B cell (primary cell): Measurements from ENCODE around the gene PCNX4. TPM values are rescaled to one million over a fixed set of nuclear protein-coding genes. Genes with fewer than 3 reads are reported as not detected.

ENCODE experiments used
- ATAC-seq: fragments of 200-7000 bp; cut with Tn5 transposase; one replicate; pipeline ENCODE4 v1.10.0; 2021; ENCODE audit warnings: low read depth, mild to moderate bottlenecking, moderate number of reproducible peaks, moderate library complexity
- CTCF ChIA-PET: fragments of 350-600 bp; sonication (Branson Sonifier 250); formaldehyde crosslinking; loops from one replicate; lab custom pipeline; 2021; ENCODE audit warnings: antibody characterized with exemption, inconsistent platforms; lab: Charles Lee
- POLR2A ChIA-PET: fragments of 350-600 bp; sonication (Branson Sonifier 250); formaldehyde crosslinking; loops from one replicate; lab custom pipeline; 2021; ENCODE audit warnings: antibody characterized with exemption; lab: Charles Lee
- DNase-seq: peaks from one replicate; pipeline ENCODE4 v3.0.0; 2013
- H2AFZ ChIP-seq: 2 replicates; pipeline ENCODE4 v1.6.1; 2012; ENCODE audit warnings: mild to moderate bottlenecking, low read depth, low read length; ENCODE audit not compliant: insufficient read depth, poor library complexity, severe bottlenecking
- H3K27ac ChIP-seq, 2 donors: 1 replicate in 1 of 2; 2 replicates in 1 of 2; pipeline ENCODE4 v1.5.1; 2012 to 2013; ENCODE audit warnings: low read length in 2 of 2, mild to moderate bottlenecking in 2 of 2, moderate library complexity in 1 of 2
- H3K27me3 ChIP-seq, 4 experiments: fragments of 200-600 bp in 1 of 4; sonication (generic) in 1 of 4; replicated peaks in 1 of 4; 1 replicate in 2 of 4; 2 replicates in 2 of 4; pipeline versions ENCODE4 v1.6.1 to v1.7.0; 2013 to 2016; ENCODE audit warnings: low read length in 3 of 4, mild to moderate bottlenecking in 2 of 4, mixed read lengths in 1 of 4, moderate library complexity in 1 of 4; ENCODE audit not compliant: insufficient read depth in 4 of 4, control insufficient read depth in 3 of 4; ENCODE audit errors: control extremely low read depth in 1 of 4
- H3K36me3 ChIP-seq, 2 experiments: replicated peaks in 1 of 2; 1 replicate in 1 of 2; 2 replicates in 1 of 2; pipeline versions ENCODE4 v1.6.1 to v1.7.1; 2013; ENCODE audit warnings: low read length in 1 of 2; ENCODE audit not compliant: insufficient read depth in 2 of 2, control insufficient read depth in 1 of 2; ENCODE audit errors: control extremely low read depth in 1 of 2, extremely low read depth in 1 of 2
- H3K4me1 ChIP-seq, 2 donors: fragments of 200-600 bp in 1 of 2; sonication (generic) in 1 of 2; 1 replicate in 1 of 2; 2 replicates in 1 of 2; pipeline versions ENCODE4 v1.5.1 to v1.6.1; 2013 to 2017; ENCODE audit warnings: low read length in 2 of 2; ENCODE audit not compliant: control insufficient read depth in 2 of 2, insufficient read depth in 2 of 2
- H3K4me2 ChIP-seq: replicated peaks from 2 replicates; pipeline ENCODE3; 2012; ENCODE audit warnings: mild to moderate bottlenecking, low read depth, low read length; ENCODE audit not compliant: poor library complexity, severe bottlenecking
- H3K4me3 ChIP-seq, 5 experiments: fragments of 200-600 bp in 1 of 5; sonication (generic) in 1 of 5; 1 replicate in 3 of 5; 2 replicates in 2 of 5; pipeline versions ENCODE4 v1.5.1 to v1.7.0; 2011 to 2016; ENCODE audit warnings: low read length in 4 of 5, mild to moderate bottlenecking in 4 of 5, low read depth in 2 of 5, control low read depth in 1 of 5, moderate library complexity in 1 of 5; ENCODE audit not compliant: insufficient read depth in 1 of 5; ENCODE audit errors: control extremely low read depth in 1 of 5, extremely low read depth in 1 of 5
- H3K79me2 ChIP-seq: fragments of 200-600 bp; sonication (generic); one replicate; pipeline ENCODE4 v1.6.0; 2016; ENCODE audit warnings: low read length; ENCODE audit not compliant: control insufficient read depth, insufficient read depth
- H3K9ac ChIP-seq: fragments of 200-600 bp; sonication (generic); 2 replicates; pipeline ENCODE4 v1.6.1; 2017; ENCODE audit warnings: mild to moderate bottlenecking, low read length, moderate library complexity
- H3K9me3 ChIP-seq, 3 donors: one replicate each; pipeline versions ENCODE4 v1.6.1 to v1.7.1; 2013; ENCODE audit warnings: low read length in 2 of 3; ENCODE audit not compliant: control insufficient read depth in 2 of 3, insufficient read depth in 1 of 3; ENCODE audit errors: control extremely low read depth in 1 of 3
- H4K20me1 ChIP-seq: 2 replicates; pipeline ENCODE4 v1.6.0; 2012; ENCODE audit warnings: mild to moderate bottlenecking, low read length; ENCODE audit not compliant: insufficient read depth, control insufficient read depth, poor library complexity, severe bottlenecking
- H3K27ac Mint-ChIP-seq: one replicate; pipeline ENCODE4 v1.8.0; 2021; ENCODE audit warnings: mixed read lengths
- H3K27me3 Mint-ChIP-seq: one replicate; pipeline ENCODE4 v1.8.0; 2021; ENCODE audit warnings: mixed read lengths
- H3K4me1 Mint-ChIP-seq: one replicate; pipeline ENCODE4 v1.8.0; 2021; ENCODE audit warnings: mixed read lengths
- H3K4me3 Mint-ChIP-seq: one replicate; pipeline ENCODE4 v1.8.0; 2021; ENCODE audit warnings: mixed read lengths
- H3K9me3 Mint-ChIP-seq: one replicate; pipeline ENCODE4 v1.8.0; 2022; ENCODE audit warnings: mixed read lengths; ENCODE audit not compliant: insufficient read depth
- CTCF ChIP-seq: fragments of 200-600 bp; IDR thresholded peaks from one replicate; pipeline ENCODE4 v1.8.0; 2022; ENCODE audit warnings: antibody characterized with exemption, mild to moderate bottlenecking
- EZH2 ChIP-seq: IDR thresholded peaks from 2 replicates; pipeline ENCODE4 v1.6.1; 2012; ENCODE audit warnings: borderline replicate concordance, low read depth, mild to moderate bottlenecking, moderate library complexity, low read length; ENCODE audit not compliant: insufficient read depth, poor library complexity, severe bottlenecking
- WGBS: methylation state at CpG from one replicate; pipeline ENCODE4 v1.1.5; 2013; ENCODE audit warnings: missing lambda C conversion rate; ENCODE audit not compliant: insufficient coverage; 5-methylcytosine and 5-hydroxymethylcytosine counted together
- intact Hi-C: fragments of 100-400 bp; cut with micrococcal nuclease; formaldehyde crosslinking; loops from one replicate; pipeline ENCODE4 v1.10.0; 2022
- polyA plus RNA-seq: library from polyadenylated mRNA; depleted of rRNA; stranded (reverse); fragments of >200 nt; gene quantifications from 2 replicates; pipeline ENCODE4 v1.2.3, GENCODE V29; 2012
- total RNA-seq, 2 donors: library from RNA; stranded (reverse); fragments of 120-200 nt in 1 of 2; gene quantifications; 1 replicate in 1 of 2; 2 replicates in 1 of 2; pipeline versions ENCODE4 v1.2.3 to v1.2.4, GENCODE V29; 2013 to 2022

Gene PCNX4
- total and polyA plus RNA-seq, 2 donors (not counting 1 experiment from before 2014, with no cell fraction given), result 17.8 to 53.4 TPM

- ChIA-PET POLR2A (interaction anchor here (1.4 to 1.9 kb wide), 3 partner anchors 72 to 84 kb away, joined by 4 to 10 read pairs (median 8); partner anchors contain the start of genes PCNX4 and PPM1A), CTCF (interaction anchor here (0.5 to 8.9 kb wide), 5 partner anchors 10 to 199 kb away, joined by 3 to 82 read pairs (median 4); no protein-coding TSS in a partner anchor)
- peak overlapping the region; percentile 97 for H3K27ac Mint-ChIP-seq
- Histone ChIP-seq H3K79me2 (peaks cover 48% of the 10 kb centered on the region), H4K20me1 (no peaks in the 10 kb centered on the region), H3K27ac (peak overlapping the region; percentile 87 to 93), H3K9me3 (no peaks in the 10 kb centered on the region), H3K36me3 (no peaks in the 10 kb centered on the region), H2AFZ (peak overlapping the region; percentile 92), H3K9ac (peak overlapping the region; percentile 93), H3K4me1 (peaks cover 20 to 21% of the 10 kb centered on the region in 2 donors), H3K4me2 (peak overlapping the region; percentile 78), H3K4me3 (peak overlapping the region; percentile 81 to 93 (median 87)), H3K27me3 (no peaks in the 10 kb centered on the region)
- H3K27me3 Mint-ChIP-seq, result no peaks in the 10 kb centered on the region
- TF ChIP-seq CTCF (no peak), EZH2 (no peak)
- intact Hi-C loops, result loop anchor here (1.0 to 2.0 kb wide), 2 partner anchors 12 to 84 kb away; partner anchors contain the start of gene PPM1A
- 0% methylated on average over 1 of the region's 5 CpGs for WGBS
- H3K4me3 Mint-ChIP-seq, result peak overlapping the region; percentile 95
- H3K4me1 Mint-ChIP-seq, result peaks cover 47% of the 10 kb centered on the region
- H3K9me3 Mint-ChIP-seq, result no peaks in the 10 kb centered on the region
- no peak for ATAC-seq
- DNase-seq, result no peak
Observed at GRCh38 chr14:60164404-60164711, 72.6 kb downstream of the PCNX4 start.
